Sigmoid colon (tissue), 7 donors: ENCODE measurements around the gene TMEM61. TPM values are rescaled to one million over a fixed set of nuclear protein-coding genes. Genes with fewer than 3 reads are reported as not detected.
A peak's percentile ranks its signal among the peaks of the same experiment; 100 is the strongest.
"Not testable (repeated sequence)": the region's sequence is repeated elsewhere in the genome, so short reads cannot be mapped to it uniquely, and the experiment has no call there.

Source experiments
- DNase-seq: peaks from one replicate; pipeline ENCODE4 v3.0.0-alpha.2; 2019
- H3K27ac ChIP-seq, 4 donors: fragments of 200-600 bp; sonication (generic); one replicate each; pipeline ENCODE4 v1.5.1; 2016 to 2019; ENCODE audit warnings: mild to moderate bottlenecking in 1 of 4
- H3K27me3 ChIP-seq, 3 donors: fragments of 200-600 bp; sonication (generic); one replicate each; pipeline ENCODE4 v1.5.1; 2019; ENCODE audit warnings: mild to moderate bottlenecking in 1 of 3
- H3K36me3 ChIP-seq, 4 donors: fragments of 200-600 bp; sonication (generic); one replicate each; pipeline ENCODE4 v1.5.1; 2016 to 2019
- H3K4me1 ChIP-seq, 4 donors: fragments of 200-600 bp; sonication (generic); one replicate each; pipeline ENCODE4 v1.5.1; 2017 to 2019
- H3K4me3 ChIP-seq, 4 donors: fragments of 200-600 bp; sonication (generic); one replicate each; pipeline ENCODE4 v1.5.1; 2017 to 2019; ENCODE audit warnings: mild to moderate bottlenecking in 2 of 4, moderate library complexity in 1 of 4
- H3K9me3 ChIP-seq, 4 donors: fragments of 200-600 bp in 3 of 4; sonication (generic) in 3 of 4; one replicate each; pipeline versions ENCODE4 v1.5.1 to v1.6.1; 2013 to 2019
- EP300 ChIP-seq, 4 donors: sonication (generic); formaldehyde crosslinking; IDR thresholded peaks; one replicate each; pipeline ENCODE4 v1.6.1; 2017; ENCODE audit warnings: antibody characterized with exemption in 4 of 4
- POLR2A ChIP-seq, 2 donors: fragments of 450-650 bp; IDR thresholded peaks; one replicate each; pipeline ENCODE4 v1.6.1; 2016; ENCODE audit warnings: antibody characterized with exemption in 2 of 2, mild to moderate bottlenecking in 2 of 2, moderate library complexity in 2 of 2
- POLR2AphosphoS5 ChIP-seq, 4 donors: sonication (generic); formaldehyde crosslinking; IDR thresholded peaks; one replicate each; pipeline ENCODE4 v1.6.1; 2017; ENCODE audit warnings: antibody characterized with exemption in 4 of 4
- WGBS, 2 donors: extraction: QIAGEN DNeasy Blood & Tissue Kit; methylation state at CpG; one replicate each; pipeline ENCODE4 v1.1.7; 2013; 5-methylcytosine and 5-hydroxymethylcytosine counted together
- intact Hi-C: fragments of 100-400 bp; cut with DNase I; formaldehyde crosslinking; loops from one replicate; pipeline ENCODE4 v1.15.1; 2023
- polyA plus RNA-seq, 3 donors: library from polyadenylated mRNA; stranded (reverse); fragments of 200-250 nt; gene quantifications; one replicate each; pipeline ENCODE4 v1.2.3, GENCODE V29; 2013
- total RNA-seq, 4 donors: library from RNA; depleted of rRNA; stranded (reverse); fragments of >200 nt; gene quantifications; one replicate each; pipeline ENCODE4 v1.1.0, GENCODE V29; 2016
- TF ChIP-seq, protein P1 (sequence below), 4 experiments: fragments of 450-650 bp in 3 of 4; fragments of 200-600 bp in 1 of 4; IDR thresholded peaks; one replicate each; pipeline ENCODE4 v1.5.1; 2016 to 2019; ENCODE audit warnings: antibody characterized with exemption in 4 of 4, mild to moderate bottlenecking in 3 of 4, moderate library complexity in 2 of 4
- donor health status: healthy with polysubstance abuse.
- donor health status: Bipolar disorder and iron deficiency.
- donor health status: healthy.

The TMEM61 gene
- total and polyA plus RNA-seq, 7 donors = 0.41 to 15.3 (median 12.6) TPM; not detected in 2

DNA sequence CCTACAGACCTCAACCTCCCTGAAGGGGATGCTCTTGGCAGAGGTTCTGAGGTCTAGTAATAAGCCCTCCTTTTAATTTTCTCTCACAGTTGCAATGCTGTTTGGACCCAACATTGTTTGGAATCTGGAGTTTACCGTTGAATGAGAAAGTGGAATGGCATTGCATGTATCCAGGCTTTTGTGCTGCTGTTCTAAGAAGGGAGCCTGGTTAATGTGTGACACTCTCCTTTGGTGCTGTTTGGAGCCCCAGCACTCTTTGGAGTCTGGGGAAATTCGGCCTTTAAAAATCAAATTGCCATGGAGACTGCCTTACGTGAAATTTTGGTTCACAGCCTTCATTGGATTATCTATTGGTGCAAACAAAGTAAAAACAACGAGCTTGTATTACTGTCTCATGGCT is 23.7 kb upstream of the TMEM61 start:
- H3K27ac ChIP-seq = no peak overlapping the region
- no peak for TF ChIP-seq EP300 (IDR thresholded peaks at IDR 0.05)
- TF ChIP-seq POLR2AphosphoS5 (IDR thresholded peaks at IDR 0.05) = no peak
- H3K4me1 ChIP-seq = no peaks in the 10 kb centered on the region
- H3K27me3 ChIP-seq = no peaks in the 10 kb centered on the region
- 89% methylated on average over 4 of the region's 4 CpGs for WGBS, 2 donors
- DNase-seq = no peak
- intact Hi-C loops = no loop called here
- no peak overlapping the region for H3K4me3 ChIP-seq
- H3K9me3 ChIP-seq = no peaks in the 10 kb centered on the region
- H3K36me3 ChIP-seq = no peaks in the 10 kb centered on the region

DNA sequence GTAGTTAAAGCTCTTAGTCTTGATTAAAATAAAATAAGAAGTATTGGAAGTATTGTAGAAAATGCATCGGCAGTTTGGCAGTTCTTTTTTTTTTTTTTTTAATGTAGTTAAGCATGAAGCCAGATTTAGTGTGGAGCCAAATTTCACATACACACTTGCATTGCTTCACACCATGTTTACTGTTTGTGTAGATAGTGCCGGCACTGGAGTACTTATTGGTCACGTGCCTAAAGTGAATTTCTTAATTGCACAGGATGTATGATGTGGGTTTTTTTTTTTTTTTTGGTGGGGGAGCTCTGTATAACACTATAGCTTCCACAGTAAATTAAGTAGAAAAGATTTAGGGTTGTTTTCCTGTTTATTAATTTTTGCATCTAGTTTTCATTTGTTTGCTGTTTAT is 21.2 kb upstream of the TMEM61 start:
- 39 to 76% methylated on average over 3 of the region's 3 CpGs for WGBS, 2 donors

DNA sequence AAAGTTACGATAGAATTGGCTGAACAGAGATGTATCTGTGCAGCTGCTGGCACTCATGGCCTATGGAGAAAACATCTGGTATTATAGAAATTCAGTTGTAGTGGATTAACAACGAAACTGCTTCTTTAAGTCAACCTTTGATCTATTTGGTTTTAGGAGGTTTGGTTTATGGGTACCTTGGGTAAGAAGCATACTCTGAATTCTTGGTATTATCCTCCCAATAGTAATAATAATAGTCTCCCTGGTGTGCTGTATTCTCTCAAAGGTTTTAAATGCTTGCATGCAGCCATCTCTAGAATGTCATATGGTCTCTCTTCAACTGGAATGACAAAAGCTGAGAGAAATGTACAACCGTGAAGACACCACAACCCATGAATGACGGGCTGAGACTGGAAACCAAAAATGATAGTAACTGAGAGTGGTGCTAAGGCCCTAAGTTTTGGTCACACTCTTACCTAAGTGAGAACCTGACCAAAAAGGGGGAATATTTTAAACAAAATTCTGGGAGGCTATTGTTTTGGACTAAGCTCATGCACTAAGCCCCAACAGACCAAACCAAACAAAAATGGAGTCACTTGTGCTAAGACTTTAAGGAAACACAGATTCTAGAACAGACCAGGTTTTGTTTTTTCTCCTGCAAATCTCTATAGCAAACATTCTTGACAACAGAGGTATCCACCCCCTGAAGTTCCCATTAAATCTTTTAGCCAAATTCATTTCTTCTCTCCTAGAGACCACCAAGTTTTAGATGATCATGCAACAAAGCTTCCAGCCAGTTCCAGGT is 17.6 kb upstream of the TMEM61 start:
- intact Hi-C loops = no loop called here
- TF ChIP-seq, protein P1, sequence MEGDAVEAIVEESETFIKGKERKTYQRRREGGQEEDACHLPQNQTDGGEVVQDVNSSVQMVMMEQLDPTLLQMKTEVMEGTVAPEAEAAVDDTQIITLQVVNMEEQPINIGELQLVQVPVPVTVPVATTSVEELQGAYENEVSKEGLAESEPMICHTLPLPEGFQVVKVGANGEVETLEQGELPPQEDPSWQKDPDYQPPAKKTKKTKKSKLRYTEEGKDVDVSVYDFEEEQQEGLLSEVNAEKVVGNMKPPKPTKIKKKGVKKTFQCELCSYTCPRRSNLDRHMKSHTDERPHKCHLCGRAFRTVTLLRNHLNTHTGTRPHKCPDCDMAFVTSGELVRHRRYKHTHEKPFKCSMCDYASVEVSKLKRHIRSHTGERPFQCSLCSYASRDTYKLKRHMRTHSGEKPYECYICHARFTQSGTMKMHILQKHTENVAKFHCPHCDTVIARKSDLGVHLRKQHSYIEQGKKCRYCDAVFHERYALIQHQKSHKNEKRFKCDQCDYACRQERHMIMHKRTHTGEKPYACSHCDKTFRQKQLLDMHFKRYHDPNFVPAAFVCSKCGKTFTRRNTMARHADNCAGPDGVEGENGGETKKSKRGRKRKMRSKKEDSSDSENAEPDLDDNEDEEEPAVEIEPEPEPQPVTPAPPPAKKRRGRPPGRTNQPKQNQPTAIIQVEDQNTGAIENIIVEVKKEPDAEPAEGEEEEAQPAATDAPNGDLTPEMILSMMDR (IDR thresholded peaks at IDR 0.05) = no peak
- TF ChIP-seq POLR2A (IDR thresholded peaks at IDR 0.05) = no peak
- H3K4me1 ChIP-seq = no peaks in the 10 kb centered on the region
- H3K4me3 ChIP-seq = no peak overlapping the region
- WGBS, 2 donors = 71 to 77% methylated on average over 4 of the region's 4 CpGs
- no peak for DNase-seq
- H3K36me3 ChIP-seq = no peaks in the 10 kb centered on the region
- no peak overlapping the region for H3K27ac ChIP-seq
- peaks cover 0 to 5% (median 0%) of the 10 kb centered on the region in 3 donors for H3K27me3 ChIP-seq
- H3K9me3 ChIP-seq = no peaks in the 10 kb centered on the region

More for the DNA sequence above, 21.2 kb upstream of the TMEM61 start:
- no peak for TF ChIP-seq EP300 (IDR thresholded peaks at IDR 0.05)
- DNase-seq = no peak
- Histone ChIP-seq H3K27ac (no peak overlapping the region), H3K27me3 (no peaks in the 10 kb centered on the region), H3K4me1 (no peaks in the 10 kb centered on the region), H3K4me3 (no peak overlapping the region), H3K36me3 (no peaks in the 10 kb centered on the region), H3K9me3 (no peaks in the 10 kb centered on the region)
- intact Hi-C loops = no loop called here

DNA sequence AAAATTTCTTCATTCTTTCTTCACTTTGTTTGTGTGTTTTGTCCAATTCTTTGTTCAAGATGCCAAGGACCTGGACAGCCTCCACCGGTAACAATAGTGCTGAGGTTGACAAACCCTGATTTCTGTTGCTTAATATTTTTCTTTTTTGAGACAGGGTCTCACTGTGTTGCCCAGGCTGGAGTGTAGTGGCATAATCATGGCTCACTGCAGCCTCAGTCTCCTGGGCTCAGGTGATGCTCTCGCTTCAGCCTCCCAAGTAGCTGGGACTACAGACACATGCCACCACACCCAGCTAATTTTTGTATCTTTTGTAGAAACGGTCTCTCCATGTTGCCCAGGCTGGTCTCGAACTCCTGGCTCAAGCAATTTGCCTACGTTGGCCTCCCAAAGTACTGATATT is 16.6 kb upstream of the TMEM61 start:
- H3K4me1 ChIP-seq, H3K27ac ChIP-seq, intact Hi-C loops, H3K27me3 ChIP-seq, DNase-seq, H3K36me3 ChIP-seq, H3K9me3 ChIP-seq, H3K4me3 ChIP-seq: not testable (repeated sequence)
- 77 to 90% methylated on average over 5 of the region's 5 CpGs for WGBS, 2 donors

DNA sequence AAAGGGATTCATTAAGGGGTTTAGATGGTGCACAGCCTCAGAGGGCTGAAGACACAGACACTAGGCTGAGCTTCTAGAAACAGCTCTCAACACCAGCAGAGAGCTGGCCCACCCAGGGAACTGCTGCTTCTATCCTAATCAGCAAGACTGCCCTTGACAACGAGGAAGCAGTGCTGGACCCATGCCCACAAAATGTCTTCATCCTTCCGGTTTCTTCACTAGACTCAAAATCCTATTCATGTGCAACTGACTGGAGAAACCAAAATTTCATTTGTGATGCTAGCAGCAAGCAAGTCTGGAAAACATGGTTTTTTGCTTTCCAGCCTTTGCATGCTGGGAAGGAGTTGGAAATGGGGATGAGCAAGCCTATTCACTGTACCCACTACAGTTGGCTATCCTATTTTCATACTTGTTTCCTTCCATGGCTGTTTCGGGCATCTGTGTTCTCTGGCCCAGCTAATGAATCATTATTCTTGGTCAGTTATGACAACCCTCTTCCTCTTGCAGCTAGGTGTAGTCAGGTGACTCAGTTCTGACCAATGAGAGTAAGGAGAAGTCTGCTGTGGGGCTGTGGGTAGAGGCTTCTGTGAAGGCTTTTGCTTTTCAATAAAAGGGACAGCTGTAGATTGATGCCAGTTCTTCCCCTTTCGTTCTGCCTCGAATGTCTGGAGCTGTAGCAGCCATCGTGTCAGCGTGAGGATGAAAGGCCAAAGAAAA is 14.6 kb upstream of the TMEM61 start:
- H3K4me3 ChIP-seq = no peak overlapping the region
- no peaks in the 10 kb centered on the region for H3K36me3 ChIP-seq
- H3K27me3 ChIP-seq = peaks cover 0 to 9% (median 0%) of the 10 kb centered on the region in 3 donors
- intact Hi-C loops = no loop called here
- TF ChIP-seq, protein P1 (IDR thresholded peaks at IDR 0.05) = no peak
- TF ChIP-seq EP300 (IDR thresholded peaks at IDR 0.05) = no peak
- TF ChIP-seq POLR2AphosphoS5 (IDR thresholded peaks at IDR 0.05) = no peak
- no peak for TF ChIP-seq POLR2A (IDR thresholded peaks at IDR 0.05)
- H3K27ac ChIP-seq = no peak overlapping the region
- DNase-seq = peak; percentile 77
- no peaks in the 10 kb centered on the region for H3K4me1 ChIP-seq
- 47 to 63% methylated on average over 7 of the region's 7 CpGs for WGBS, 2 donors
- H3K9me3 ChIP-seq = no peaks in the 10 kb centered on the region

DNA sequence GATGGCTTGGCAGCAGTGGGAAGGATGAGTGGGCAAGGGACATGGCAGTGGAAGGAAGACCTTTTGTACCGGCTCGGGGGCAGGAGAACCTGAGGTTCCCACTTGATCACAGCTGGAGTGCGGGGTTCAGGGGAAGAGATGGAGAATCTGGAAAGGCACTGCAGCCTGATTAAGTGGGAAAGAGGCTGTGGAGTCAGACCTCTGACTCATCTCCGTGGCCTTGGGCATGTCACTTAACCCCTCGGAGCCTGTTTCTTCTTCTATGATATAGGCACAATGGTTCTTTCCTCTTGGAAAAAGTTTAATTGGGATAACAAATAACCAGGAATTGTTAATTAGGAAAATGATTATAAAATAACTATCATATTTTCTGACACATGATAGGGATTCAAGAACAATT is 13.1 kb upstream of the TMEM61 start:
- Histone ChIP-seq H3K4me1 (no peaks in the 10 kb centered on the region), H3K9me3 (no peaks in the 10 kb centered on the region), H3K27me3 (peaks cover 0 to 9% (median 0%) of the 10 kb centered on the region in 3 donors), H3K4me3 (no peak overlapping the region), H3K27ac (no peak overlapping the region), H3K36me3 (no peaks in the 10 kb centered on the region)
- no peak for DNase-seq
- WGBS, 2 donors = 79 to 86% methylated on average over 5 of the region's 5 CpGs
- no peak for TF ChIP-seq POLR2AphosphoS5 (IDR thresholded peaks at IDR 0.05)
- TF ChIP-seq, protein P1 (IDR thresholded peaks at IDR 0.05) = no peak
- TF ChIP-seq POLR2A (IDR thresholded peaks at IDR 0.05) = no peak
- no peak for TF ChIP-seq EP300 (IDR thresholded peaks at IDR 0.05)
- intact Hi-C loops = no loop called here
